Measurements from ENCODE around the gene BSN.

DNA sequence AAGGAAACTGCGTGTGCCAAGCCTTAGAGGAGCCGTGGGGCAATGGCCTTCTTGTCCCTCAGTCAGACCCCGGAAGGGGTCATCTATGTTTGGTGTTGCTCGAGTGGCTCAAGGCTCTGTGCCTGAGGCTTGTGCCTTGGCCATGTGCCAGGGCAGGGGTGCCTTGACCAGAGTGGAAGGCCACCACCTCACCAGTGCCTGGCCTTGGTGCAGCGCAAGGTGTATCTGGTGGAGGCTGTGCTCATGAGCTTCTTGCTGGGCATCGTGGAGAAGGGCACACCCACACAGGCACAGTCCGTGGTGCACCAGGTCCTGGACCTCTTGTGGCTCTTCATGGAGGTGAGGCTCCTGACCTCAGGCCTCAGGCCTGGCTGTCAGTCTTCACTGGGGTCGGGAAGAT is 145.7 kb downstream of the BSN start:
- TF ChIP-seq, protein P1, sequence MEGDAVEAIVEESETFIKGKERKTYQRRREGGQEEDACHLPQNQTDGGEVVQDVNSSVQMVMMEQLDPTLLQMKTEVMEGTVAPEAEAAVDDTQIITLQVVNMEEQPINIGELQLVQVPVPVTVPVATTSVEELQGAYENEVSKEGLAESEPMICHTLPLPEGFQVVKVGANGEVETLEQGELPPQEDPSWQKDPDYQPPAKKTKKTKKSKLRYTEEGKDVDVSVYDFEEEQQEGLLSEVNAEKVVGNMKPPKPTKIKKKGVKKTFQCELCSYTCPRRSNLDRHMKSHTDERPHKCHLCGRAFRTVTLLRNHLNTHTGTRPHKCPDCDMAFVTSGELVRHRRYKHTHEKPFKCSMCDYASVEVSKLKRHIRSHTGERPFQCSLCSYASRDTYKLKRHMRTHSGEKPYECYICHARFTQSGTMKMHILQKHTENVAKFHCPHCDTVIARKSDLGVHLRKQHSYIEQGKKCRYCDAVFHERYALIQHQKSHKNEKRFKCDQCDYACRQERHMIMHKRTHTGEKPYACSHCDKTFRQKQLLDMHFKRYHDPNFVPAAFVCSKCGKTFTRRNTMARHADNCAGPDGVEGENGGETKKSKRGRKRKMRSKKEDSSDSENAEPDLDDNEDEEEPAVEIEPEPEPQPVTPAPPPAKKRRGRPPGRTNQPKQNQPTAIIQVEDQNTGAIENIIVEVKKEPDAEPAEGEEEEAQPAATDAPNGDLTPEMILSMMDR (IDR thresholded peaks at IDR 0.05): no peak
- TF ChIP-seq POLR2A (IDR thresholded peaks at IDR 0.05): no peak
- TF ChIP-seq POLR2AphosphoS5 (IDR thresholded peaks at IDR 0.05): no peak
- TF ChIP-seq EP300 (IDR thresholded peaks at IDR 0.05): no peak

Measured in gastroesophageal sphincter (tissue), 3 donors.